K562 (cell line): ENCODE measurements around the gene CCDC33.

Experiments used
- SMARCA4 ChIP-seq: fragments of 450-650 bp; IDR thresholded peaks from 2 replicates; pipeline ENCODE4 v1.6.1; 2016
- TCF7 ChIP-seq: sonication (generic); IDR thresholded peaks from 2 replicates; pipeline ENCODE4 v1.6.1; 2016; ENCODE audit warnings: antibody characterized with exemption, borderline replicate concordance
- TF ChIP-seq, protein P1 (sequence below), 3 experiments: IDR thresholded peaks in 2 of 3; conservative IDR thresholded peaks in 1 of 3; 2 replicates each; pipeline ENCODE4 v1.5.1; 2011 to 2012; ENCODE audit warnings: low read length in 3 of 3, mild to moderate bottlenecking in 3 of 3, control low read depth in 2 of 3, improper control_type of control experiment in 1 of 3, inconsistent platforms in 1 of 3, low read depth in 1 of 3, mixed read lengths in 1 of 3, moderate library complexity in 1 of 3; ENCODE audit not compliant: insufficient read depth in 2 of 3

DNA sequence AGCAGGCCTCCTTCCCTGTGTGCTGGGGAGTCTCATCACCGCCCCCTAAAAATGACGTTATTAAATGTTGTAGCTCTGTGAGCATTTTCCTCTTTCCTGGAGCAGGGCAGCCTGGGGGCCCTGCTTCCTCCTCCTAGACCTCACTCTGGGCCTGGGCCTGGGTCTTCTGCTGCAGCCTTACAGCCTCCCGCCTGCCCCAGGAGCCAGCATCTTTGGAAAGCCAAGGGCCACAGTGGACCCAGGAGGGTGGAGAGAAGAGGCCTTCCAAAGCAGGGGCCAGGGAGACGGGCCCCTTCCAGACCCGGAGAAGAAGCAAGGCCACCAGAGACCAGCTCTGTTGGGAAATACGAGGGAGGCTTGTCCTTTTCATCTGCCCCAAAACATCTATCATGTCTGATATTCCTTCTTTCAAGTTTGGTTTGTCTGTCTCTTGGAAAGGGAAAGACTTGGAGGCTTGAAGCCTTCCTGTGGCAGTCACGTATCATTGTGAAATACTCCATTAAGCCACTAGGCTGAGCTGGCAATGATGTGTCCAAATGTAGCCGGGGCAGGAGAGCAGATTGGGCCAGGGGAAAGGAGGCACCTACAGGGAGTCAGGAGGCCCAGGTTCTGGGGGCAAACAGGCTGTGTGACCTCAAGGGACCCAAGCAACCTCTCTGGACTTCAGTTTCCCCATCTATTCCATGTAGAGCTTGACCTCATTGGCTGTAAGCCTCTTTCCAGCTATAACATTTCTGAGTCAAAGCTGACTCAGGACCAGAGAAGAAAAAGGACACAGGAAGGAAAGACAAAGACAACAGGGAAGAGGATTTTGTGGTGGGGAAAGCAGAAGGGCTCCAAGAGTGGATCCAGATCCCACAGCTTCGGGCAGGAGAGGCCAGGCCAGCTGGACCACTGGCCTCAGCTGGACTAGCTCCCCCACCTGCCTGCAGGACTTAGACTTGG is 100.2 kb downstream of the CCDC33 start:
- TF ChIP-seq, protein P1, sequence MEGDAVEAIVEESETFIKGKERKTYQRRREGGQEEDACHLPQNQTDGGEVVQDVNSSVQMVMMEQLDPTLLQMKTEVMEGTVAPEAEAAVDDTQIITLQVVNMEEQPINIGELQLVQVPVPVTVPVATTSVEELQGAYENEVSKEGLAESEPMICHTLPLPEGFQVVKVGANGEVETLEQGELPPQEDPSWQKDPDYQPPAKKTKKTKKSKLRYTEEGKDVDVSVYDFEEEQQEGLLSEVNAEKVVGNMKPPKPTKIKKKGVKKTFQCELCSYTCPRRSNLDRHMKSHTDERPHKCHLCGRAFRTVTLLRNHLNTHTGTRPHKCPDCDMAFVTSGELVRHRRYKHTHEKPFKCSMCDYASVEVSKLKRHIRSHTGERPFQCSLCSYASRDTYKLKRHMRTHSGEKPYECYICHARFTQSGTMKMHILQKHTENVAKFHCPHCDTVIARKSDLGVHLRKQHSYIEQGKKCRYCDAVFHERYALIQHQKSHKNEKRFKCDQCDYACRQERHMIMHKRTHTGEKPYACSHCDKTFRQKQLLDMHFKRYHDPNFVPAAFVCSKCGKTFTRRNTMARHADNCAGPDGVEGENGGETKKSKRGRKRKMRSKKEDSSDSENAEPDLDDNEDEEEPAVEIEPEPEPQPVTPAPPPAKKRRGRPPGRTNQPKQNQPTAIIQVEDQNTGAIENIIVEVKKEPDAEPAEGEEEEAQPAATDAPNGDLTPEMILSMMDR (IDR thresholded peaks at IDR 0.05 in 2 of 3, conservative IDR thresholded peaks at IDR 0.05 in 1 of 3; ENCODE audit: insufficient read depth in 2 of 3, low read depth in 1 of 3, low read length in 3 of 3), result no peak
- TF ChIP-seq TCF7, result no peak
- TF ChIP-seq SMARCA4, result no peak
